Astrocyte (in vitro differentiated cells and primary cell): ENCODE data around the gene RAP1GAP. TPM values are rescaled to one million over a fixed set of nuclear protein-coding genes. Genes with fewer than 3 reads are reported as not detected.

Source experiments
- DNase-seq: peaks from one replicate; pipeline ENCODE4 v3.0.0-alpha.2; 2010; ENCODE audit warnings: low read depth
- FAIRE-seq: peaks from 2 replicates; lab custom pipeline; 2011; peaks lifted over from hg19 to GRCh38; lab: Jason Lieb, UNC
- H2AFZ ChIP-seq: 2 replicates; pipeline ENCODE4 v1.6.0; 2012; ENCODE audit warnings: low read depth, low read length, inconsistent platforms
- H3K27ac ChIP-seq: 2 replicates; pipeline ENCODE4 v1.5.1; 2011; ENCODE audit warnings: low read depth, low read length, inconsistent platforms
- H3K27me3 ChIP-seq: 2 replicates; pipeline ENCODE4 v1.6.0; 2011; ENCODE audit warnings: low read length, inconsistent platforms; ENCODE audit not compliant: insufficient read depth
- H3K36me3 ChIP-seq: 2 replicates; pipeline ENCODE4 v1.5.1; 2011; ENCODE audit warnings: low read length, inconsistent platforms; ENCODE audit not compliant: insufficient read depth
- H3K4me1 ChIP-seq: 2 replicates; pipeline ENCODE4 v1.5.1; 2011; ENCODE audit warnings: low read length, inconsistent platforms; ENCODE audit not compliant: insufficient read depth
- H3K4me2 ChIP-seq: 2 replicates; pipeline ENCODE4 v1.6.0; 2012; ENCODE audit warnings: low read length, inconsistent platforms
- H3K4me3 ChIP-seq: 2 replicates; pipeline ENCODE4 v1.5.1; 2011; ENCODE audit warnings: low read depth, mild to moderate bottlenecking, low read length, inconsistent platforms; ENCODE audit not compliant: insufficient read depth
- H3K79me2 ChIP-seq: 2 replicates; pipeline ENCODE4 v1.6.0; 2012; ENCODE audit warnings: mild to moderate bottlenecking, low read length, inconsistent platforms; ENCODE audit not compliant: insufficient read depth
- H3K9ac ChIP-seq: 2 replicates; pipeline ENCODE4 v1.6.0; 2012; ENCODE audit warnings: mild to moderate bottlenecking, low read length, inconsistent platforms
- H3K9me3 ChIP-seq: 2 replicates; pipeline ENCODE4 v1.5.1; 2012; ENCODE audit warnings: low read depth, mild to moderate bottlenecking, low read length, inconsistent platforms; ENCODE audit not compliant: insufficient read depth
- H4K20me1 ChIP-seq: 2 replicates; pipeline ENCODE4 v1.6.0; 2012; ENCODE audit warnings: low read length, inconsistent platforms; ENCODE audit not compliant: insufficient read depth
- H3K27ac Mint-ChIP-seq: one replicate; pipeline ENCODE4 v1.8.0; 2021; ENCODE audit warnings: mild to moderate bottlenecking, mixed read lengths; ENCODE audit not compliant: unreplicated experiment
- H3K27me3 Mint-ChIP-seq: one replicate; pipeline ENCODE4 v1.8.0; 2021; ENCODE audit warnings: low read depth, mixed read lengths; ENCODE audit not compliant: unreplicated experiment
- H3K36me3 Mint-ChIP-seq: one replicate; pipeline ENCODE4 v1.8.0; 2021; ENCODE audit warnings: low read depth, mixed read lengths; ENCODE audit not compliant: unreplicated experiment
- H3K4me1 Mint-ChIP-seq: one replicate; pipeline ENCODE4 v1.8.0; 2021; ENCODE audit warnings: low read depth, mixed read lengths; ENCODE audit not compliant: unreplicated experiment
- H3K4me3 Mint-ChIP-seq: one replicate; pipeline ENCODE4 v1.8.0; 2021; ENCODE audit warnings: mild to moderate bottlenecking, moderate library complexity, mixed read lengths; ENCODE audit not compliant: unreplicated experiment
- H3K9me3 Mint-ChIP-seq: one replicate; pipeline ENCODE4 v1.8.0; 2021; ENCODE audit warnings: mild to moderate bottlenecking, mixed read lengths; ENCODE audit not compliant: unreplicated experiment
- EZH2 ChIP-seq: IDR thresholded peaks from 2 replicates; pipeline ENCODE4 v1.6.1; 2012; ENCODE audit warnings: mild to moderate bottlenecking, low read length, inconsistent platforms; ENCODE audit not compliant: insufficient read depth
- total RNA-seq: library from RNA; stranded (reverse); gene quantifications from 2 replicates; pipeline ENCODE4 v1.2.1, GENCODE V29; 2021
- TF ChIP-seq, protein P1 (sequence below): IDR thresholded peaks from 2 replicates; pipeline ENCODE4 v1.5.1; 2011; ENCODE audit warnings: low read depth, mild to moderate bottlenecking, inconsistent platforms, low read length, moderate library complexity; ENCODE audit not compliant: insufficient read depth

RAP1GAP gene
- total RNA-seq, 1 donor from 2014 or later, result 3.2 TPM

- no peaks in the 10 kb centered on the region for H3K4me1 ChIP-seq
- H3K27me3 ChIP-seq, result peaks cover 3% of the 10 kb centered on the region
- H3K9me3 ChIP-seq, result no peaks in the 10 kb centered on the region
- H3K27me3 Mint-ChIP-seq, result peaks cover 25% of the 10 kb centered on the region
- H3K36me3 ChIP-seq, result no peaks in the 10 kb centered on the region
- no peak overlapping the region for H3K27ac ChIP-seq
- no peak overlapping the region for H3K4me2 ChIP-seq
- TF ChIP-seq, protein P1, sequence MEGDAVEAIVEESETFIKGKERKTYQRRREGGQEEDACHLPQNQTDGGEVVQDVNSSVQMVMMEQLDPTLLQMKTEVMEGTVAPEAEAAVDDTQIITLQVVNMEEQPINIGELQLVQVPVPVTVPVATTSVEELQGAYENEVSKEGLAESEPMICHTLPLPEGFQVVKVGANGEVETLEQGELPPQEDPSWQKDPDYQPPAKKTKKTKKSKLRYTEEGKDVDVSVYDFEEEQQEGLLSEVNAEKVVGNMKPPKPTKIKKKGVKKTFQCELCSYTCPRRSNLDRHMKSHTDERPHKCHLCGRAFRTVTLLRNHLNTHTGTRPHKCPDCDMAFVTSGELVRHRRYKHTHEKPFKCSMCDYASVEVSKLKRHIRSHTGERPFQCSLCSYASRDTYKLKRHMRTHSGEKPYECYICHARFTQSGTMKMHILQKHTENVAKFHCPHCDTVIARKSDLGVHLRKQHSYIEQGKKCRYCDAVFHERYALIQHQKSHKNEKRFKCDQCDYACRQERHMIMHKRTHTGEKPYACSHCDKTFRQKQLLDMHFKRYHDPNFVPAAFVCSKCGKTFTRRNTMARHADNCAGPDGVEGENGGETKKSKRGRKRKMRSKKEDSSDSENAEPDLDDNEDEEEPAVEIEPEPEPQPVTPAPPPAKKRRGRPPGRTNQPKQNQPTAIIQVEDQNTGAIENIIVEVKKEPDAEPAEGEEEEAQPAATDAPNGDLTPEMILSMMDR, result no peak
- TF ChIP-seq EZH2, result no peak
- H3K79me2 ChIP-seq, result no peaks in the 10 kb centered on the region
- H3K4me1 Mint-ChIP-seq, result peaks cover 5% of the 10 kb centered on the region
- H3K27ac Mint-ChIP-seq, result no peak overlapping the region
- H3K9ac ChIP-seq, result no peak overlapping the region
- H3K36me3 Mint-ChIP-seq, result peaks cover 6% of the 10 kb centered on the region
- H4K20me1 ChIP-seq, result no peaks in the 10 kb centered on the region
- DNase-seq (no peak), FAIRE-seq (no peak)
- H3K9me3 Mint-ChIP-seq, result peaks cover 2% of the 10 kb centered on the region
- no peak overlapping the region for H3K4me3 ChIP-seq
- H2AFZ ChIP-seq, result no peak overlapping the region
- H3K4me3 Mint-ChIP-seq, result no peak overlapping the region
Measured at GRCh38 chr1:21599402-21599801, 69.8 kb downstream of the RAP1GAP start.

GRCh38 chr1:21598904-21599303, 70.3 kb downstream of the RAP1GAP start:
- Histone ChIP-seq H3K9me3 (no peaks in the 10 kb centered on the region), H2AFZ (no peak overlapping the region), H3K27ac (no peak overlapping the region), H3K4me2 (no peak overlapping the region), H3K27me3 (peaks cover 3% of the 10 kb centered on the region), H3K36me3 (no peaks in the 10 kb centered on the region), H3K79me2 (no peaks in the 10 kb centered on the region), H3K4me3 (no peak overlapping the region), H3K4me1 (no peaks in the 10 kb centered on the region), H4K20me1 (no peaks in the 10 kb centered on the region), H3K9ac (no peak overlapping the region)
- FAIRE-seq, result no peak
- Mint-ChIP-seq H3K9me3 (peaks cover 2% of the 10 kb centered on the region), H3K4me3 (no peak overlapping the region), H3K4me1 (peaks cover 2% of the 10 kb centered on the region), H3K36me3 (peaks cover 4% of the 10 kb centered on the region), H3K27me3 (peaks cover 27% of the 10 kb centered on the region), H3K27ac (no peak overlapping the region)
- DNase-seq, result no peak
- no peak for TF ChIP-seq EZH2
- TF ChIP-seq, protein P1, result no peak

GRCh38 chr1:21598417-21598816, 70.7 kb downstream of the RAP1GAP start:
- no peak overlapping the region for H3K4me2 ChIP-seq
- peaks cover 3% of the 10 kb centered on the region for H3K36me3 Mint-ChIP-seq

More at GRCh38 chr1:21598417-21598816, 70.7 kb downstream of the RAP1GAP start:
- Mint-ChIP-seq H3K9me3 (peaks cover 2% of the 10 kb centered on the region), H3K4me1 (no peaks in the 10 kb centered on the region), H3K27ac (no peak overlapping the region), H3K27me3 (peaks cover 27% of the 10 kb centered on the region), H3K4me3 (no peak overlapping the region)
- TF ChIP-seq EZH2, result no peak
- TF ChIP-seq, protein P1, result no peak
- Histone ChIP-seq H2AFZ (no peak overlapping the region), H3K4me3 (no peak overlapping the region), H3K9me3 (no peaks in the 10 kb centered on the region), H3K36me3 (no peaks in the 10 kb centered on the region), H3K27ac (no peak overlapping the region), H3K27me3 (peaks cover 3% of the 10 kb centered on the region), H3K79me2 (no peaks in the 10 kb centered on the region), H3K9ac (no peak overlapping the region), H3K4me1 (no peaks in the 10 kb centered on the region), H4K20me1 (no peaks in the 10 kb centered on the region)
- DNase-seq, result no peak
- no peak for FAIRE-seq
